ENCODE data around the gene ERVW-1.

ERVW-1 gene

GRCh38 chr7:92421676-92422435, 55.9 kb downstream of the ERVW-1 start:
- peak overlapping the region in 4 of 11 experiments; percentile 0 to 16 (median 4); a peak in 2 of 22 replicates for H3K4me2 ChIP-seq
- H3K4me1 ChIP-seq = peaks cover 7 to 16% (median 12%) of the 10 kb centered on the region in 10 experiments; a peak in 12 of 20 replicates
- no peaks in the 10 kb centered on the region for H3K27me3 ChIP-seq
- no peak overlapping the region for H3K9ac ChIP-seq
- no peaks in the 10 kb centered on the region for H3K9me3 ChIP-seq (replicated peaks in 1 of 11)
- H3K27ac ChIP-seq = no peak overlapping the region
- no peak for TF ChIP-seq Cebpa-rat (IDR thresholded peaks at IDR 0.05)
- no peaks in the 10 kb centered on the region for H4K20me1 ChIP-seq
- no peak overlapping the region for H3K4me3 ChIP-seq
- no peaks in the 10 kb centered on the region for H3K36me3 ChIP-seq

Data from BLaER1 treated with 17β-estradiol and CSF1 and Interleukin-3, amounts not matched to agents 10 nM and 100 nM (cell line).